Tibial artery (tissue), 4 donors: ENCODE data around the gene SLC9A3.

ENCODE experiments used
- DNase-seq, 2 donors: peaks; one replicate each; pipeline ENCODE4 v3.0.0-alpha.2; 2019
- H3K27ac ChIP-seq, 2 donors: fragments of 200-600 bp; sonication (generic) in 1 of 2; 1 replicate in 1 of 2; 2 replicates in 1 of 2; pipeline ENCODE4 v1.5.1; 2018 to 2019; ENCODE audit warnings: mild to moderate bottlenecking in 1 of 2
- H3K27me3 ChIP-seq, 2 donors: fragments of 200-600 bp; sonication (generic) in 1 of 2; one replicate each; pipeline versions ENCODE4 v1.5.1 to v1.6.0; 2016 to 2019
- H3K36me3 ChIP-seq, 3 donors: fragments of 200-600 bp; sonication (generic) in 2 of 3; one replicate each; pipeline ENCODE4 v1.5.1; 2016 to 2019; ENCODE audit warnings: mild to moderate bottlenecking in 2 of 3
- H3K4me1 ChIP-seq, 4 donors: fragments of 200-600 bp; sonication (generic) in 2 of 4; 1 replicate in 3 of 4; 2 replicates in 1 of 4; pipeline ENCODE4 v1.5.1; 2016 to 2019
- H3K4me3 ChIP-seq, 2 donors: fragments of 200-600 bp; sonication (generic) in 1 of 2; 1 replicate in 1 of 2; 2 replicates in 1 of 2; pipeline ENCODE4 v1.5.1; 2018 to 2019; ENCODE audit warnings: mild to moderate bottlenecking in 2 of 2
- H3K9me3 ChIP-seq, 3 donors: fragments of 200-600 bp; sonication (generic) in 1 of 3; one replicate each; pipeline ENCODE4 v1.5.1; 2016 to 2019
- intact Hi-C: fragments of 100-400 bp; cut with DNase I; formaldehyde crosslinking; loops from one replicate; pipeline ENCODE4 v1.15.0; 2023; ENCODE audit warnings: low total_unique reads
- TF ChIP-seq, protein P1 (sequence below), 2 experiments: fragments of 200-600 bp in 1 of 2; fragments of 450-650 bp in 1 of 2; IDR thresholded peaks; one replicate each; pipeline ENCODE4 v1.5.1; 2017 to 2019; ENCODE audit warnings: antibody characterized with exemption in 2 of 2, mild to moderate bottlenecking in 1 of 2, moderate library complexity in 1 of 2

The SLC9A3 gene

GRCh38 chr5:504326-505154, 19.7 kb downstream of the SLC9A3 start:
- Histone ChIP-seq H3K4me1 (peaks cover 0 to 11% (median 2%) of the 10 kb centered on the region in 4 donors), H3K27ac (no peak overlapping the region), H3K9me3 (no peaks in the 10 kb centered on the region), H3K4me3 (no peak overlapping the region), H3K27me3 (peaks cover 0 to 70% of the 10 kb centered on the region in 2 donors), H3K36me3 (no peaks in the 10 kb centered on the region)
- TF ChIP-seq, protein P1, sequence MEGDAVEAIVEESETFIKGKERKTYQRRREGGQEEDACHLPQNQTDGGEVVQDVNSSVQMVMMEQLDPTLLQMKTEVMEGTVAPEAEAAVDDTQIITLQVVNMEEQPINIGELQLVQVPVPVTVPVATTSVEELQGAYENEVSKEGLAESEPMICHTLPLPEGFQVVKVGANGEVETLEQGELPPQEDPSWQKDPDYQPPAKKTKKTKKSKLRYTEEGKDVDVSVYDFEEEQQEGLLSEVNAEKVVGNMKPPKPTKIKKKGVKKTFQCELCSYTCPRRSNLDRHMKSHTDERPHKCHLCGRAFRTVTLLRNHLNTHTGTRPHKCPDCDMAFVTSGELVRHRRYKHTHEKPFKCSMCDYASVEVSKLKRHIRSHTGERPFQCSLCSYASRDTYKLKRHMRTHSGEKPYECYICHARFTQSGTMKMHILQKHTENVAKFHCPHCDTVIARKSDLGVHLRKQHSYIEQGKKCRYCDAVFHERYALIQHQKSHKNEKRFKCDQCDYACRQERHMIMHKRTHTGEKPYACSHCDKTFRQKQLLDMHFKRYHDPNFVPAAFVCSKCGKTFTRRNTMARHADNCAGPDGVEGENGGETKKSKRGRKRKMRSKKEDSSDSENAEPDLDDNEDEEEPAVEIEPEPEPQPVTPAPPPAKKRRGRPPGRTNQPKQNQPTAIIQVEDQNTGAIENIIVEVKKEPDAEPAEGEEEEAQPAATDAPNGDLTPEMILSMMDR (IDR thresholded peaks at IDR 0.05): no peak
- intact Hi-C loops: no loop called here
- no peak for DNase-seq

GRCh38 chr5:502325-503079, 21.7 kb downstream of the SLC9A3 start:
- peaks cover 0 to 87% of the 10 kb centered on the region in 2 donors for H3K27me3 ChIP-seq
- no peaks in the 10 kb centered on the region for H3K9me3 ChIP-seq
- no peaks in the 10 kb centered on the region for H3K36me3 ChIP-seq
- no peak overlapping the region for H3K27ac ChIP-seq
- DNase-seq: no peak
- peaks cover 0 to 11% (median 2%) of the 10 kb centered on the region in 4 donors for H3K4me1 ChIP-seq
- TF ChIP-seq, protein P1 (IDR thresholded peaks at IDR 0.05): no peak
- H3K4me3 ChIP-seq: no peak overlapping the region
- intact Hi-C loops: no loop called here

GRCh38 chr5:501831-502184, 22.4 kb downstream of the SLC9A3 start:
- no peaks in the 10 kb centered on the region for H3K9me3 ChIP-seq
- H3K27me3 ChIP-seq: peaks cover 0 to 94% of the 10 kb centered on the region in 2 donors
- H3K4me1 ChIP-seq: peaks cover 0 to 11% (median 2%) of the 10 kb centered on the region in 4 donors
- H3K36me3 ChIP-seq: no peaks in the 10 kb centered on the region
- intact Hi-C loops: no loop called here
- no peak overlapping the region for H3K27ac ChIP-seq
- no peak overlapping the region for H3K4me3 ChIP-seq
- DNase-seq: no peak
- TF ChIP-seq, protein P1 (IDR thresholded peaks at IDR 0.05): no peak

DNA sequence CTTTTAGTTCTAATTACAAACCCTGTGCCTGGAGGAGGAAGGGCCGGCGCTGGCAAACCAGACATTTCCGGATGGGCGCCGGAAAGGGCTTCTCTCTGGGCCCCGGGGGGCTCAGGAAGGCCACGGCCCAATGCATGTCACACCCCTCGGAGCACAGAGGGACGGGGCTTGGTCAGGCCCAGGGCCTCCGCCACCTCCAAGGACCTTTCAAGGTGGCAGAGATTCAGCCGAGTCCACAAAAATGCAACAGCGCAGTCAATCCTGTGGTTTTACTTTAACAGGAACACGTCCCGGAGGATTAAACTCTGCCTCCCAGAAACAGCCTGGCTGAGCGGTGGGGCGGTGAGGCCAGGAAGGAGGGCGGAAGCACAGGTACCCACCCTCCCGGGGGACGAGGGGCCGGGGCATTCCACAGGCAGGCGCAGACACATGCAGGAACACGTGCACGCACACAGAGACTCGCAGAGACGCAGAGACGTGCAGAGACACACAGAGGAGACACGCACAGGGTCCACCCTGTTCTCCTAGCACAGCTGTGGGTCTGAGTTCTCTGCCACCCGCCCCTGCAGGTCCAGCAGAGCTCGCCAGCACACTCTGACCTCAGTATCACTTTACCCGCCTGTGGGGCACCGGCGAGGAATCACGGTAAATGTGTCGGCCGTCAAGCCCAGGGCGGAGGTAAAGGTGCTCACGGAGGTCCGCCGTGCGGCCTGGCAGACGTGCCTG, 23.0 kb downstream of the SLC9A3 start:
- H3K9me3 ChIP-seq: no peaks in the 10 kb centered on the region
- peaks cover 0 to 11% (median 2%) of the 10 kb centered on the region in 4 donors for H3K4me1 ChIP-seq
- TF ChIP-seq, protein P1 (IDR thresholded peaks at IDR 0.05): no peak
- H3K4me3 ChIP-seq: no peak overlapping the region
- H3K36me3 ChIP-seq: no peaks in the 10 kb centered on the region
- H3K27me3 ChIP-seq: peaks cover 0 to 90% of the 10 kb centered on the region in 2 donors
- H3K27ac ChIP-seq: no peak overlapping the region
- intact Hi-C loops: no loop called here
- no peak for DNase-seq

DNA sequence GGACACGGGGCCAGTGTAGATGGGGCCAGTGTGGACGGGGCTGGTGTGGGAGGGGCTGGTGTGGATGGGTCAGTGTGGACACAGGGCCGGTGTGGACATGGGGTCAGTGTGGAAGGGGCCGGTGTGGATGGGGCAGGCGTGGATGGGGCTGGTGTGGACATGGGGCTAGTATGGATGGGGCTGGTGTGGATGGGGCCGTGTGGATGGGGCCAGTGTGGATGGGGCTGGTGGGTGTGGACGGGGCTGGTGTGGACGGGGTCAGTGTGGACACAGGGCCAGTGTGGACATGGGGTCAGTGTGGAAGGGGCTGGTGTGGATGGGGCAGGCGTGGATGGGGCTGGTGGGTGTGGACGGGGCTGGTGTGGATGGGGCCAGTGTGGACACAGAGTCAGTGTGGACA, 23.8 kb downstream of the SLC9A3 start:
- Histone ChIP-seq H3K4me1 (peaks cover 0 to 11% (median 2%) of the 10 kb centered on the region in 4 donors), H3K27me3 (peaks cover 0 to 88% of the 10 kb centered on the region in 2 donors), H3K27ac (no peak overlapping the region), H3K4me3 (no peak overlapping the region), H3K36me3 (no peaks in the 10 kb centered on the region), H3K9me3 (no peaks in the 10 kb centered on the region)
- intact Hi-C loops: no loop called here
- DNase-seq: no peak
- TF ChIP-seq, protein P1 (IDR thresholded peaks at IDR 0.05): no peak
